Hepatocyte (in vitro differentiated cells): ENCODE data around the gene CYB5R3. TPM values are rescaled to one million over a fixed set of nuclear protein-coding genes. Genes with fewer than 3 reads are reported as not detected.
"Not testable (repeated sequence)": the region's sequence is repeated elsewhere in the genome, so short reads cannot be mapped to it uniquely, and the experiment has no call there.

Experiments
- DNase-seq: peaks from one replicate; pipeline ENCODE4 v3.0.0-alpha.2; 2016; ENCODE audit warnings: low spot score
- H2AFZ ChIP-seq: fragments of 200-600 bp; sonication (generic); 2 replicates; pipeline ENCODE4 v1.6.0; 2016; ENCODE audit warnings: antibody characterized with exemption, mild to moderate bottlenecking
- H3K27ac ChIP-seq: fragments of 200-600 bp; sonication (generic); 2 replicates; pipeline ENCODE4 v1.5.1; 2016; ENCODE audit warnings: mild to moderate bottlenecking
- H3K27me3 ChIP-seq: fragments of 200-600 bp; sonication (generic); 2 replicates; pipeline ENCODE4 v1.6.1; 2016
- H3K36me3 ChIP-seq: fragments of 200-600 bp; sonication (generic); replicated peaks from 2 replicates; pipeline ENCODE4 v1.5.1; 2016; ENCODE audit warnings: low read depth; ENCODE audit not compliant: insufficient read depth
- H3K4me1 ChIP-seq: fragments of 200-600 bp; sonication (generic); 2 replicates; pipeline ENCODE4 v1.5.1; 2016; ENCODE audit warnings: mild to moderate bottlenecking, moderate library complexity; ENCODE audit not compliant: insufficient read depth
- H3K4me2 ChIP-seq: fragments of 200-600 bp; sonication (generic); 2 replicates; pipeline ENCODE4 v1.6.0; 2016
- H3K4me3 ChIP-seq: fragments of 200-600 bp; sonication (generic); 2 replicates; pipeline ENCODE4 v1.5.1; 2016; ENCODE audit warnings: mild to moderate bottlenecking
- H3K79me2 ChIP-seq: fragments of 200-600 bp; sonication (generic); 2 replicates; pipeline ENCODE4 v1.6.0; 2017; ENCODE audit warnings: mild to moderate bottlenecking
- H3K9me2 ChIP-seq: fragments of 200-600 bp; sonication (generic); replicated peaks from 2 replicates; pipeline ENCODE4 v1.6.0; 2017; ENCODE audit warnings: mild to moderate bottlenecking; ENCODE audit not compliant: insufficient read depth
- H3K9me3 ChIP-seq: fragments of 200-600 bp; sonication (generic); 2 replicates; pipeline ENCODE4 v1.5.1; 2016; ENCODE audit warnings: low read depth, mild to moderate bottlenecking
- H4K20me1 ChIP-seq: fragments of 200-600 bp; sonication (generic); 2 replicates; pipeline ENCODE4 v1.6.0; 2016; ENCODE audit warnings: mild to moderate bottlenecking; ENCODE audit not compliant: insufficient read depth, poor library complexity, severe bottlenecking
- EZH2 ChIP-seq: fragments of 200-600 bp; sonication (generic); IDR thresholded peaks from 2 replicates; pipeline ENCODE4 v1.6.1; 2016; ENCODE audit warnings: antibody characterized with exemption, mild to moderate bottlenecking, borderline replicate concordance
- EZH2phosphoT487 ChIP-seq: fragments of 200-600 bp; sonication (generic); IDR thresholded peaks from one replicate; pipeline ENCODE4 v1.6.1; 2018; ENCODE audit warnings: antibody characterized with exemption, mild to moderate bottlenecking, low read depth, moderate library complexity; ENCODE audit not compliant: unreplicated experiment, severe bottlenecking
- WGBS: methylation state at CpG from one replicate; pipeline ENCODE4 v1.1.6; 2016; ENCODE audit warnings: low lambda C conversion rate; ENCODE audit errors: missing lambda C conversion rate; 5-methylcytosine and 5-hydroxymethylcytosine counted together
- polyA plus RNA-seq: library from polyadenylated mRNA; unstranded; fragments of >200 nt; fragmentation: Nextera tagmentation; extraction: Ambion mirVana; gene quantifications from 2 replicates; pipeline ENCODE4 v1.2.1, GENCODE V29; 2016
- total RNA-seq: library from RNA; depleted of rRNA; stranded (reverse); fragments of >200 nt; gene quantifications from 2 replicates; pipeline ENCODE4 v1.2.3, GENCODE V29; 2014
- TF ChIP-seq, protein P1 (sequence below): fragments of 200-600 bp; sonication (generic); IDR thresholded peaks from 2 replicates; pipeline ENCODE4 v1.5.1; 2016; ENCODE audit warnings: antibody characterized with exemption, mild to moderate bottlenecking; ENCODE audit not compliant: poor library complexity

The CYB5R3 gene
- total and polyA plus RNA-seq, 2 experiments from 2014 or later, result 119 to 438 TPM

DNA sequence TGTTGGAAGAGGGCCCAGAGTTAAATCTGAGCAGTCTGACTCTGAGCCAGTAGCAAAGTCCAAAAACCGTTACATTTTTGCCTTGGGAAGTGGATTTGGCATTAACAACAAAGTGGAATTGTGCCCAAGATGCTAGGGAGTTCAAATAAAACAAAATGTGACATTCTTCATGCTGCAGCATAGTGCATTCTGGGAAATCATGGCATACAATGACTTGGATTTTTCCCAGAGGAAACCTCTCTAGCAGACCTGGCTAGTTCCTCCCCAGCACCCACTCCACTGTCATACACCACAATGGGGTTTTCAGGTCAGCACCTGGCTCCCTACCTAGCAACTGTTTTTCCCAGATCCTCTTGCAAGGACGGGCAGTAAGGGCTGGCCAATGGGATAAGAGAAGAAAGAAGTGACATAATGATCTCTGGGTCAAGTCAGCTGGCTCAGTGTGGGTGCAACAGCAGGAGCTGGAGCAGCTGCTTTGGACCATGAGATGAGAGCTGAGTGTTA lies 24.8 kb upstream of the CYB5R3 start:
- TF ChIP-seq, protein P1, sequence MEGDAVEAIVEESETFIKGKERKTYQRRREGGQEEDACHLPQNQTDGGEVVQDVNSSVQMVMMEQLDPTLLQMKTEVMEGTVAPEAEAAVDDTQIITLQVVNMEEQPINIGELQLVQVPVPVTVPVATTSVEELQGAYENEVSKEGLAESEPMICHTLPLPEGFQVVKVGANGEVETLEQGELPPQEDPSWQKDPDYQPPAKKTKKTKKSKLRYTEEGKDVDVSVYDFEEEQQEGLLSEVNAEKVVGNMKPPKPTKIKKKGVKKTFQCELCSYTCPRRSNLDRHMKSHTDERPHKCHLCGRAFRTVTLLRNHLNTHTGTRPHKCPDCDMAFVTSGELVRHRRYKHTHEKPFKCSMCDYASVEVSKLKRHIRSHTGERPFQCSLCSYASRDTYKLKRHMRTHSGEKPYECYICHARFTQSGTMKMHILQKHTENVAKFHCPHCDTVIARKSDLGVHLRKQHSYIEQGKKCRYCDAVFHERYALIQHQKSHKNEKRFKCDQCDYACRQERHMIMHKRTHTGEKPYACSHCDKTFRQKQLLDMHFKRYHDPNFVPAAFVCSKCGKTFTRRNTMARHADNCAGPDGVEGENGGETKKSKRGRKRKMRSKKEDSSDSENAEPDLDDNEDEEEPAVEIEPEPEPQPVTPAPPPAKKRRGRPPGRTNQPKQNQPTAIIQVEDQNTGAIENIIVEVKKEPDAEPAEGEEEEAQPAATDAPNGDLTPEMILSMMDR, result no peak
- TF ChIP-seq EZH2phosphoT487 (no peak), EZH2 (no peak)
- H3K4me2 ChIP-seq, result no peak overlapping the region

DNA sequence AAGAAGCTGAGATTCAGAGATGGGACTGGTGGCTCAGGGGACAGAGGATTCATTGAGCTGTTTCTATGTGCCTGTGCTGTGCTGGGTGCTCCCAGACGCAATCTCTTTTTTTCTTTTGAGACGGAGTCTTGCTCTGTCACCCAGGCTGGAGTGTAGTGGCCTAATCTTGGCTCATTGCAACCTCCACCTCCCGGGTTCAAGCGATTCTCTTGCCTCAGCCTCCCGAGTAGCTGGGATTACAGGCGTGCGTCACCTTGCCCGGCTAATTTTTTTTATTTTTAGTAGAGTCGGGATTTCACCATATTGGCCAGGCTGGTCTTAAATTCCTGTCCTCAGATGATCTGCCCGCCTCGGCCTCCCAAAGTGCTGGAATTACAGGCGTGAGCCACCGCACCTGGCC lies 23.9 kb upstream of the CYB5R3 start:
- not testable (repeated sequence) for H3K9me3 ChIP-seq, H3K36me3 ChIP-seq, H3K4me1 ChIP-seq, H2AFZ ChIP-seq, DNase-seq, H3K79me2 ChIP-seq, H3K9me2 ChIP-seq, H3K27me3 ChIP-seq, H4K20me1 ChIP-seq, H3K4me3 ChIP-seq, H3K4me2 ChIP-seq, H3K27ac ChIP-seq
- 98% methylated on average over 13 of the region's 13 CpGs for WGBS

More for the DNA sequence above, 24.8 kb upstream of the CYB5R3 start:
- Histone ChIP-seq H3K9me3 (no peaks in the 10 kb centered on the region), H3K27me3 (no peaks in the 10 kb centered on the region), H4K20me1 (no peaks in the 10 kb centered on the region), H2AFZ (no peak overlapping the region), H3K36me3 (no peaks in the 10 kb centered on the region), H3K4me3 (no peak overlapping the region), H3K27ac (no peak overlapping the region), H3K9me2 (no peaks in the 10 kb centered on the region), H3K79me2 (no peaks in the 10 kb centered on the region), H3K4me1 (no peaks in the 10 kb centered on the region)
- WGBS, result 61% methylated on average over 2 of the region's 2 CpGs
- no peak for DNase-seq

DNA sequence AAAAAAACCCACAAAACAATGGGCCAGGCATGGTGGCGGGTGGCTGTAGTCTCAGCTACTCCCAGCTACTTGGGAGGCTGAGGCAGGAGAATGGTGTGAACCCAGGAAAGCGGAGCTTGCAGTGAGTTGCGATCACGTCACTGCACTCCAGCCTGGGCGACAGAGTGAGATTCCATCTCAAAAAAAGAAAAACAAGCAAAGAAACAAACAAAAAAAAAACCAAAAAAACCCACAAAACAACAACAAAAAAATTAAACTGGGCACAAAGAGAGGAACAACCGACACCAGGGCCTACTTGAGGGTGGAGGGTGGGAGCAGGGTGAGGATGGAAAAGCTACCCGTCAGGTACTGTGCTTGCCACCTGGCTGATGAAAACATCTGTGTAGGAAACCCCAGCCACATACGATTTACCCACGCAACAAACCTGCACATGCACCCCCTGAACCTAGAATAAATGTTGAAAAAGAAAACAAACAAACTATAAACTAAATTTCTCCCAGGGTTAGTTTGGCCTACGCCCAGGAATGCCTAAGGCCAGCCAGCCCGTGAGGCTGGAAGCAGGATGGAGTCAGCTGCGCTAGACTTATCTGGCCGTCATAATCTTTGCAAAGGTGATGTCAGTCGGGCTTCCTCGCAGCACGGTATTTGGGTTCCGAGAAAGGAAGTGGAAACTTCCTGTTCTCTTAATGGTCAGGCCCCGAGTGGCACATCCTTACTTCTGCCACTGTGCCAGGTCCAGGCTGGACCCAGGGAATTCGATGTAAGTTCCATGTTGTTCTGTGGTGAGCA lies 21.9 kb upstream of the CYB5R3 start:
- H3K4me1 ChIP-seq, result no peaks in the 10 kb centered on the region
- no peak overlapping the region for H3K4me3 ChIP-seq
- H3K79me2 ChIP-seq, result no peaks in the 10 kb centered on the region
- H2AFZ ChIP-seq, result no peak overlapping the region
- TF ChIP-seq, protein P1, result no peak
- TF ChIP-seq EZH2 (no peak), EZH2phosphoT487 (no peak)
- H3K27me3 ChIP-seq, result no peaks in the 10 kb centered on the region
- DNase-seq, result no peak
- 79% methylated on average over 19 of the region's 19 CpGs for WGBS
- H3K36me3 ChIP-seq, result no peaks in the 10 kb centered on the region
- H3K9me3 ChIP-seq, result no peaks in the 10 kb centered on the region
- H3K4me2 ChIP-seq, result no peak overlapping the region
- no peak overlapping the region for H3K27ac ChIP-seq
- H3K9me2 ChIP-seq, result no peaks in the 10 kb centered on the region
- no peaks in the 10 kb centered on the region for H4K20me1 ChIP-seq

DNA sequence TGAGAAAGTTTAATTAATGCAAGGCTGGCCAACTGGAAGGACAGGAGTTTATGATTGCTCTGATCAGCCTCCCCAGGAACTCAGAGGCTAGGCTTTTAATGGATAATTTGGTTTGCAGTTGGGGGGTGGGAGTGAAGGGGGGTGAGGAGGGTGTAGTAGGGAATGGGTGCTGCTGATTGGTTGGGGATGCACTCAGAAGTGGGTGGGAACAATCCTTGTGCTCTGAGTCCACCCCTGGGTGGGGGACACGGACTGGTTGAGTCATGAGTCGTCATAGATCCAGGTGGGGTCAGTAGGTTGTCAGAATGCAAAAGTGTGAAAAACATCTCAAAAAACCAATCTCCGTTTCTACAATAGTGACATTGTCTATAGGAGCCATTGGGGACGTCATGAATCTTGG lies 20.9 kb upstream of the CYB5R3 start:
- Histone ChIP-seq H3K4me3 (no peak overlapping the region), H3K4me2 (no peak overlapping the region), H3K79me2 (no peaks in the 10 kb centered on the region), H3K27ac (no peak overlapping the region), H3K4me1 (no peaks in the 10 kb centered on the region), H4K20me1 (no peaks in the 10 kb centered on the region), H2AFZ (no peak overlapping the region), H3K27me3 (no peaks in the 10 kb centered on the region), H3K36me3 (no peaks in the 10 kb centered on the region), H3K9me3 (no peaks in the 10 kb centered on the region), H3K9me2 (no peaks in the 10 kb centered on the region)
- 87% methylated on average over 4 of the region's 4 CpGs for WGBS
- no peak for DNase-seq
- no peak for TF ChIP-seq EZH2phosphoT487
- TF ChIP-seq EZH2, result no peak
- TF ChIP-seq, protein P1, result no peak

DNA sequence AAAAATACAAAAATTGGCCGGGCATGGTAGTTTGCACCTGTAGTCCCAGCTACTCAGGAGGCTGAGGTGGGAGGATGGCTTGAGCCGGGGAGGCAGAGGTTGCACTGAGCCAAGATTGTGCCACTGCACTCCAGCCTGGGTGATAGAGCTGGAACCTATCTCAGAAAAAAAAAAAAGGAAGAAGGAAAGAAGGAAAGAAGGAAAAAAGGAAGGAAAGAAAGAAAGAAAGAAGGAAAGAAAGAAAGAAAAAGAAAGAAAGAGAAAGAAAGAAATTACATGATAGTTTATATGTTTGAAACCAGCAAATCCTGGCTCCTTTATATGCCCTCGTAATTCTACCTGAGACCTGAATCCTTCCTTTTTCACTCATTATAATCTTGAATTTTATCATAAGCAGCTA lies 17.2 kb upstream of the CYB5R3 start:
- H2AFZ ChIP-seq, H3K4me2 ChIP-seq, H3K9me2 ChIP-seq, H3K27me3 ChIP-seq, H3K4me1 ChIP-seq, DNase-seq, H3K4me3 ChIP-seq, H3K79me2 ChIP-seq, H3K36me3 ChIP-seq, H3K9me3 ChIP-seq, H4K20me1 ChIP-seq, H3K27ac ChIP-seq: not testable (repeated sequence)
- WGBS, result 96% methylated on average over 3 of the region's 3 CpGs
